Rectal smooth muscle tissue (tissue), 1 donor: ENCODE data around the gene RHBDF1.
"Not testable (repeated sequence)": the region's sequence is repeated elsewhere in the genome, so short reads cannot be mapped to it uniquely, and the experiment has no call there.

Experiments
- H3K27ac ChIP-seq: one replicate; pipeline ENCODE4 v1.7.0; 2013; ENCODE audit warnings: low read depth, low read length, inconsistent platforms
- H3K27me3 ChIP-seq: one replicate; pipeline ENCODE4 v1.7.0; 2013; ENCODE audit warnings: low read length; ENCODE audit not compliant: control insufficient read depth, insufficient read depth
- H3K36me3 ChIP-seq: one replicate; pipeline ENCODE4 v1.7.0; 2013; ENCODE audit warnings: low read length; ENCODE audit not compliant: control insufficient read depth, insufficient read depth
- H3K4me1 ChIP-seq: one replicate; pipeline ENCODE4 v1.7.0; 2013; ENCODE audit warnings: low read length; ENCODE audit not compliant: control insufficient read depth, insufficient read depth
- H3K4me3 ChIP-seq: one replicate; pipeline ENCODE4 v1.7.0; 2013; ENCODE audit warnings: low read length
- H3K9ac ChIP-seq: one replicate; pipeline ENCODE4 v1.7.0; 2013; ENCODE audit warnings: low read length

RHBDF1 gene

DNA sequence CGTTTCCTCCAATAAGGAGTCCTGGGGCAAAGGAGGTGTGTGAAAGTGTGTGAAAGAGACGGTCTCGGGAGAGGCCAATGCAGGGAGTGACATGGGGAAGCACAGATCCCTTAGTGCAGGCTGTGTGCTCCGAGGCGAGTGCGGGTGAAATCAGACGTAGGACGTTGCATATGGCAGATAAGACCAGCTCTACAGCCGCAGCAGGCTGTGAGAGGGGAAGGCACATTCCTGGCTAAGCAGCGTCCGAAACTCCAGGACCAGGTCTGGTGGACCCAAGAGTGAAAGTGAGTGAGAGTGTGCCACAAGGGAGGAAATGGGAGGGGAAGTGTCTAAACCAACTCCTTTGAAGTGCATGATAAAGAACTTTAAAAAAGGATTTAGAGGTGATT lies 30.4 kb downstream of the RHBDF1 start:
- no peak overlapping the region for H3K4me3 ChIP-seq

DNA sequence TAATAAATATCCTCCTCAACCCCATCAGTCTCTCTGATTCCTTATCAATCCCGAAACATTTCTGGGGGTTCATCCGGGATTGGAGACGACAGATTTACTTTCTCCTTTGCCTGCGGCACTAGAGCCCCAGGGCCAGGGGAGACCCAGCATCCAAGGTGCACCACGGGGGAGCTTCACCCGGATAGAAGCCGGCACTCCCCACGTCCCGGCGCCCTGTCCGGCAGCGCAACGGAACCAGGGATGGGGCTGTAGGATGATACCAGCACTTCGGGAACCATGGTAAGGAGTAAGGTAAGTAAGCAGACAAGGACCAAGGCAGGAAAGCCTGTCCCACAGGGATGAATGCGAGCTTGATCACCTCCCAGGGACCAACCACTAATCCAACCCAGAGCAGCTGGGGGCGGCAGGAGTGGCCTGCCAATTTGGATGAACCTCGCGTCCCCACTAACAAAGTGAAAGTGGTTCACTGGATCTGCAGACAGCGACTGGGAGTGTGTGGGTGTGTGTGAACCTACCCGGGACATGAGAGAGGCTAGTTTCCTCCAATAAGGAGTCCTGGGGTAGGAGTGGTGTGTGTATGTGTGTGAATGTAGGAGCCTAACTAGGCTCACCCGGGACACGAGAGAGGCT lies 30.9 kb downstream of the RHBDF1 start:
- Histone ChIP-seq H3K27ac (no peak overlapping the region), H3K27me3 (no peaks in the 10 kb centered on the region), H3K4me1 (no peaks in the 10 kb centered on the region), H3K36me3 (peaks cover 3% of the 10 kb centered on the region), H3K9ac (no peak overlapping the region), H3K4me3 (no peak overlapping the region)

More for the DNA sequence above, 30.4 kb downstream of the RHBDF1 start:
- peaks cover 3% of the 10 kb centered on the region for H3K36me3 ChIP-seq
- H3K27me3 ChIP-seq: no peaks in the 10 kb centered on the region
- no peak overlapping the region for H3K9ac ChIP-seq
- H3K27ac ChIP-seq: no peak overlapping the region
- no peaks in the 10 kb centered on the region for H3K4me1 ChIP-seq

DNA sequence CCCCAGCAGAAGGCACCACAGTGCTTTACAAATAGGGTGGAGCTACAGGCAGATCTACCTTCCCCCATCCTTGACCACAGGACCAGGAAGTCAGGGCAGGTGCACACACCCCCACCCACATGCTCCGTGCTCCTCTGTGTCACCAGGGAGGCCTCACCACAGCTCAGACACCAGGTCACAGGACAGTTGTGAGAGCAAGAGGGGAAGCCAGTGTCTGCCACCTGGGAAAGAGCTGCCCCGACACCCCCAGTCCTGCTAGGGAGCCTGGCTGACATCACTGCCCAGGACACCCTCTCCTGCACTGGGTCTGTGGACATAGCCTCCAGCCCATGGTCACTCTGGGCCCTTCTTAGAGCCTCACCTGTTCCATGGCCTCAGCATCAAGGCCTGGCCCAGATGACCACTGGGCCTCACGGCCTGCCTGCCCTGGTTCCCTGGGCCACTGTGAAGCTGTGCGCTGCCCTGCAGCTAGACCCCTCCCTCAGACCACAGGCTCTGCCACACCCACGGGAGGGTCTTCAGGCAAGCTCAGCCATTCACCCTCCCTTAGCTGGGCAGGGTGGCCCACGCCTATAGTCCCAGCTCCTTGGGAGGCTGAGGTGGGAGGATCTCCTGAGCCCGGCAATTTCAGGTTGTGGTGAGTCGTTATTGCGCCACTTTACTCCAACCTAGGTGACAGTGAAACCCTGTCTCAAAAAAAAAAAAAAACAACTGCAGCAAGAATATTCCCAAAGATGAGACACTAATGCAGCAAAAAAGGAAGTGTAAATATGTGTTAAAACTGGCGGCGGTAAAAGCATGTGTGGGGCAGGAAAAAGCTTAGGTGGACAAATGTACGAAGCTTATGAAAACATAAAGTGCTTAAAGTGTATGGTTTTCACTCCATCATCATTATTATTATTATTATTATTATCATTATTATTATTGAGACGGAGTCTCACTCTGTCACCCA lies 33.2 kb downstream of the RHBDF1 start:
- Histone ChIP-seq H3K27ac (no peak overlapping the region), H3K27me3 (no peaks in the 10 kb centered on the region), H3K4me3 (no peak overlapping the region), H3K9ac (no peak overlapping the region), H3K36me3 (no peaks in the 10 kb centered on the region), H3K4me1 (no peaks in the 10 kb centered on the region)

DNA sequence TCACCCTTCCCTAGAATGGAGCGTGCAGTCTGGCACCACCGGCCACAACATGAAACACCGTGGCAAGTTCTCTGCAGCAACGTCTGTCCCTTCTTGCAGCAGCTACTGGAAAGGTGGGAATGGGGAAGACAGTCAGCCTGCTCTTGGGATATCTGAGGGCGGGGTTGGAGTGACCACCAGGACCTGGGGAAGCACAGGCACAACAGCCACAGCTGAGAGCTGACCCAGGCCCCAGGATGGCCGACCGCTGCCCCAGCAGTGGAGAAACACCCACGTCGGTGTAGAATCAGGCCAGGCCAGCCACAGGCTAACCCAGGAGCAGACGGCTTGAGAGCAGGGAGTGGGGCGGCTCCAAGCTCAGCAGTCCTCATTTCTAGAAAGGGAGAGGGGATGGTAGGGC lies 34.2 kb downstream of the RHBDF1 start:
- not testable (repeated sequence) for H3K27ac ChIP-seq, H3K9ac ChIP-seq, H3K36me3 ChIP-seq, H3K4me3 ChIP-seq, H3K27me3 ChIP-seq, H3K4me1 ChIP-seq

DNA sequence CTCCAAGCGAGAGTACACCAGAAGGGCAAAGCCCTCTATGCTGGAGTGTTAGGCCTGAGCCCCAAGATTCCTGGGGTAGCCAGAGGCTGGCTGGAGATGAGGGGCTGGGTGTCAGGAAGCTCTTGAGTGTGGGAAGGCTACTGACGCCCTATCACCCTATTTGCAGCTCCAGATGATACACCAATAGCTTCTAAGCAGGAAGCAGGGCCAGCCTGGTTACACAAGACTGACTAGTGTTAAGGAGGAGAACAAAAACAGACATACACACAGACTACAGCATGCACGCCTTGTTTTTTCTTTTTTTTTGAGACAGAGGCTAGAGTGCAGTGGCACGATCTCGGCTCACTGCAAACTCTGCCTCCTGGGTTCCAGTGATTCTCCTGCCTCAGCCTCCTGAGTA lies 34.9 kb downstream of the RHBDF1 start:
- no peak overlapping the region for H3K27ac ChIP-seq
- H3K9ac ChIP-seq: no peak overlapping the region
- no peaks in the 10 kb centered on the region for H3K36me3 ChIP-seq
- H3K4me3 ChIP-seq: no peak overlapping the region
- H3K4me1 ChIP-seq: no peaks in the 10 kb centered on the region
- no peaks in the 10 kb centered on the region for H3K27me3 ChIP-seq

DNA sequence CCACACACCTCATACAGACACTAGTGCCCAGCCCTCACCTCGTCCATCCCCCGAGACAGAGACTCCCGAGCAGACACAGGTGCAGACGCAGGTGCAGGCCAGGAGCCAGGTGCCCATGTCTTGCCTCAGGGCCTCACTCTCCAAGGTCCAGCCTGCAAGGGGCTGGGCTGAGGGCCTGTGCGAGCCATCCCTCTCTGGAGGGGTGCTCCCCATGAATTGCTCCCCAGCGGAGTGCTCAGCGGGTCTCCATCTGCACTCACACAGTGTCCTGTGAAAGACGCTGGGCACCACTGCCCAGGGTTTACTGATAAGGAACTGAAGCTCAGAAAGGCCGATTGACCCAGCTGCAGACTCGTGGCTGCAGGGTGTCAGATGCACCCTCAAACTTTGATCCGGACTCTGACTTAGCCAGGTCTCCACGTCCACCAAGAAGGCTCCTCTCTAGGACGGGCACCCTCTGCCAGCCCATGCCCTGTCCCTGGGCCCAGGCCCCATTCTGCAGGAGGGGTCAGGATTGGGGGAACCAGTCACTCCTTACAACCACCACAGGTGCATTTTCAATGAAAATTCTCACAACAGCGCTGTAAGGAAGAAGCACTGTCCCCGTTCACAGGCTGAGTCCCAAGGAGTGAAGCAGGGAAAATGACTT lies 36.0 kb downstream of the RHBDF1 start:
- Histone ChIP-seq H3K27me3 (no peaks in the 10 kb centered on the region), H3K4me3 (no peak overlapping the region), H3K27ac (no peak overlapping the region), H3K36me3 (no peaks in the 10 kb centered on the region), H3K4me1 (no peaks in the 10 kb centered on the region), H3K9ac (no peak overlapping the region)

DNA sequence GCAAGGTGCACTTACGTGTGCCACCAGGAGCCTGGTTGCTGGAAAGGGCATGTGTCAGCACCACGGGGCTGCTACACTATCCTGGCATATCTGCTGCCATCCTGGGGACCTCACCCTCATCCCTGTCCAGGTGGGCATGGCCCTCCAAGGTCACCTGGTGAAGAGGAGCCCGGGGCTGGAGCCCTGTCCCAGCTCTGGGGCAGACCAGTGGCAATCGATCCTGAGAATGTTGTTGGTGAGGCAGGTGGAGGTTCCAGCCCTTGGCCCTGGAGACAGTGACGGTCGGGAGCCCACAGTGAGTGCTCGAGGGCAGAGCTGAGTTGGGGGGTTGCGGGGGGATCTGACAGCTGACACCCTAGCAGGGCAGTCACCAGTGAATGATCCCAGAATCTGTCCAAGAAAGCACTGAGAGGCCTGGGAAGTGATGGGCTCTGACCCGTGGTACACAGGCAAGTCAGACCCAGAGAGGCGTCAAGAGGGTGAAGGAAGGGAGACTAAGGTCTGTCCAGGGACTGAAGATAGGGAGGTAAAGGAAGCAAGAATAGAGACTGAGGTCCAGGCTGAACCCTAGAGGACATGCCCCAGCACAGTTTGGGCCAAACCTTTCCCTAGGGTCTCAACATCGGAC lies 36.6 kb downstream of the RHBDF1 start:
- H3K27me3 ChIP-seq: no peaks in the 10 kb centered on the region
- H3K36me3 ChIP-seq: no peaks in the 10 kb centered on the region
- no peaks in the 10 kb centered on the region for H3K4me1 ChIP-seq
- no peak overlapping the region for H3K4me3 ChIP-seq
- H3K9ac ChIP-seq: no peak overlapping the region
- no peak overlapping the region for H3K27ac ChIP-seq

DNA sequence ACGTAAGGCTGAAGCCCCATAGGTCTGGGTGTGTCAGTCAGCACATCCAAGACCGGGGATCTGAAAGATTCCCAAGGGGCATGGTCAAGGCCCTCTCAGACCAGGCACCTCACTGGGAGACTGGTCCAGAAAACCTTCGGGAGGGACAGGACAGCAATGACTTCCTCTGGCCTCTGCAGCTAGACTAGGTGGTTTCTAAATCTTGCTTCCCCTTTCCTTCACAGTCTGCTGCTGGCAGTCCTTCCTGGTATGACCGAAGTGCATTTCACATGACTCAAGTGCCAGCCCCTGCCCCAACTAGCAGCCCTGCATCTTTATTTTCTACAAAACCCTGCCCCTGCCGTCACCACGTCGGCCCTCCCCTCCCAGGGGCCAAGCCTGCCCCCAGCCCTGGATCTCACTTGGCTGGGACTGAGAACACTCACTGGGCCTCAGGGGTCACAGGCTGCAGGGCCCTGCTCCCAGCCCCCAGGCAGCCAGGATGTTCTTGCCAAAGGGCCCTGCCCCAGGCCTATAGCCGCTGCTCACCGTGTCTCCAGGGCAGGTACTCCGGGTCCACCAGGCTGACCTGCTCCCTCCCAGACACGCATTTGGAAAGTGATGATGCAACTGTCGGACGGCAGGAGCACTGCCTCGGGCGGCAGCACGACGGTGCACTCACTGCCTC lies 37.3 kb downstream of the RHBDF1 start:
- no peak overlapping the region for H3K27ac ChIP-seq

DNA sequence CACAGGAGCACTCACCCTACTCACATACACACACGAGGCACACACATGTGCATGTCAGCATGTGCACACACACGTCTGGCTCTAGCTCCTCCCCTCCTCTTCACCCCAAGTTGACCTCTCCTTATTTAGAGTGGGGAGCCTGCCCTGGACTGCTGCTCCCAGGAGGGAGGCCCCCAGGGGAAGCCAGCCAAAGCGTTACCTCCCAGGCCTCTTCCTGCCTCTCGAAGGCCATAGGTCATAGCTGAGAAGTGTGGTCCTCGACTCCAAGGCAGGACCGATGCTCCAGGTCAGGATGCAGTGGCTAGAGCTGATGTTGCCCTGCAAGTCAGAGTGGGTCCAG lies 37.8 kb downstream of the RHBDF1 start:
- Histone ChIP-seq H3K27ac (no peak overlapping the region), H3K36me3 (no peaks in the 10 kb centered on the region), H3K27me3 (no peaks in the 10 kb centered on the region), H3K4me3 (no peak overlapping the region), H3K4me1 (no peaks in the 10 kb centered on the region), H3K9ac (no peak overlapping the region)

More for the DNA sequence above, 37.3 kb downstream of the RHBDF1 start:
- Histone ChIP-seq H3K9ac (no peak overlapping the region), H3K4me3 (no peak overlapping the region), H3K27me3 (no peaks in the 10 kb centered on the region), H3K36me3 (no peaks in the 10 kb centered on the region), H3K4me1 (no peaks in the 10 kb centered on the region)

DNA sequence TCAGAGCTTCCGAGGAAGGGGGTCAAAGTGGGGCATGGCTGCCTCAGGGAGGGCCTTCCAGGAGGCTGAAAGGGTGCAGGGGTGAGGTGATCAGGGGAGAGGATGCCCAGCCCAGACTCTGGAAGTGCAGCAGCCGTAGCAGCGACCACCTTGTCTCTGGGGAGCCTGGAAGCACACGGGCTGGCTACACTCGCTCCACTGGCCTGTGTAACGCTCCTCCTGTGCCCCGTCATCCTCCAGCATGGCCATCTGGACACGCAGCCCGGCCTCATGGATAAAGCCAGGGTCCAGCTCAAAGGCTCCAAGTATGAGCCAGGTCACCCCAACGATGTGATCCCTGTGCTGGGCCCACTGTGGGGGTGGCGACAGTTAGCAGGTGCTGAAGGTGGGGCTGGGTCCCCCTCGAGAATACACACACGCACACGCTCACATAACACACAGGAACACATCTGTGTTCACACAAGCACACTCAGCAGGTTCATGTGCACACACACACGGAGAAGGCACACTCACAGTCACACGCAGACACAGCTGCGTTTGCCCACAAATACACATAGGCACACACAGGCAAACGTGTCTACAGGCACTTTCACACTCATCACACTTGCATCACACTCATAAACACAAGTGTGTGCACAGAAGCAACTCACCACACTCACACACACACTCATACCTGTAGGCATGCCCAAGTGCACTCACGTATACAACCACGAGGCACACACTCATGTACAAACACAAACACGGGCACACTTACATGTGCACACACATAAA lies 38.4 kb downstream of the RHBDF1 start:
- Histone ChIP-seq H3K36me3 (no peaks in the 10 kb centered on the region), H3K4me1 (no peaks in the 10 kb centered on the region)

DNA sequence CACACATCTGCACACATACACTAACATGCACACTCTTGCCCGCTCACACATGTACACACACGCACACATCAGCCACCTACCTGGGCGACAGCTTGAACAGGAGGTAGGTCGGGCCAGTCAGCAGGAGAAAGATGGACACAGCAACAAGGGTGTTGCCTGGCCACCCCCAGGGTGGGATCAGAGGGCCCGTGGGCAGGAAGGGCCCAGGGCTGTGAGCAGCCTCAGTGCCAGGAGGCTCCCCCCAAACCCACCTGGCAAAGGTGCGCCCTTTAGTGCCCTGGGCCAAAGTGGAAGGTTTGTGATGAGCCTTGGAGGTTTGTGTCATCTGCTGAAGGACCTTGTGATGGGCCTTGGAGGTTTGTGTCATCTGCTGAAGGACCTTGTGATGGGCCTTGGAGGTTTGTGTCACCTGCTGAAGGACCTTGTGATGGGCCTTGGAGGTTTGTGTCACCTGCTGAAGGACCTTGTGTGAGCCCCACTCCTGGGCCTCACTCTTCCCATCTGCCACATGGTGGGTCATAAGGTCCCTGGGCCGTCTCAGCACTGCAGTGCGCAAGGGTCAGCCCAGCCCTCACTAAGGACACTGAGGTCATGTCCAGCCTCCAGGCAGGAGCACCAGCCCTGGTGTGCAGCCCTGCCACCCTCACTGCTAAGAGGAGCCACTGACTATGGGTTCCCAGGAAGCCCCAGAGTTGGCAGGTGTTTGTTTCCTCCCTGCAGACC lies 39.1 kb downstream of the RHBDF1 start:
- not testable (repeated sequence) for H3K36me3 ChIP-seq, H3K9ac ChIP-seq, H3K4me1 ChIP-seq, H3K27ac ChIP-seq, H3K27me3 ChIP-seq, H3K4me3 ChIP-seq

More for the DNA sequence above, 38.4 kb downstream of the RHBDF1 start:
- no peak overlapping the region for H3K9ac ChIP-seq
- H3K27me3 ChIP-seq: no peaks in the 10 kb centered on the region
- H3K4me3 ChIP-seq: no peak overlapping the region
- no peak overlapping the region for H3K27ac ChIP-seq
